Liver (tissue), 3 donors: ENCODE data around the gene C8G.

Experiments used
- GABPA ChIP-seq, 2 donors: IDR thresholded peaks in 1 of 2; conservative IDR thresholded peaks in 1 of 2; 2 replicates each; pipeline ENCODE4 v1.6.1; 2016; ENCODE audit warnings: antibody characterized with exemption in 2 of 2, mild to moderate bottlenecking in 1 of 2, moderate library complexity in 1 of 2
- HNF4A ChIP-seq, 2 donors: conservative IDR thresholded peaks; 2 replicates each; pipeline ENCODE4 v1.6.1; 2016; ENCODE audit warnings: antibody characterized with exemption in 2 of 2, mild to moderate bottlenecking in 2 of 2
- JUND ChIP-seq, 2 donors: IDR thresholded peaks; 2 replicates each; pipeline ENCODE4 v1.6.1; 2016; ENCODE audit warnings: antibody characterized with exemption in 2 of 2
- RXRA ChIP-seq, 2 donors: IDR thresholded peaks; 2 replicates each; pipeline ENCODE4 v1.6.1; 2017 to 2018; ENCODE audit warnings: antibody characterized with exemption in 2 of 2, mild to moderate bottlenecking in 1 of 2
- SP1 ChIP-seq: IDR thresholded peaks from 2 replicates; pipeline ENCODE4 v1.6.1; 2018; ENCODE audit warnings: antibody characterized with exemption, mild to moderate bottlenecking
- TAF1 ChIP-seq: conservative IDR thresholded peaks from 2 replicates; pipeline ENCODE4 v1.6.1; 2016; ENCODE audit warnings: antibody characterized with exemption, mild to moderate bottlenecking
- TF ChIP-seq, protein P1 (sequence below): IDR thresholded peaks from 2 replicates; pipeline ENCODE4 v1.6.1; 2016; ENCODE audit warnings: antibody characterized with exemption
- TF ChIP-seq, protein P2 (sequence below): fragments of 150-350 bp; IDR thresholded peaks from 2 replicates; pipeline ENCODE4 v1.5.1; 2017; ENCODE audit warnings: improper control_type of control experiment, low read depth, low read length; ENCODE audit not compliant: missing input control
- donor health status: healthy.
- donor health status: healthy.

DNA sequence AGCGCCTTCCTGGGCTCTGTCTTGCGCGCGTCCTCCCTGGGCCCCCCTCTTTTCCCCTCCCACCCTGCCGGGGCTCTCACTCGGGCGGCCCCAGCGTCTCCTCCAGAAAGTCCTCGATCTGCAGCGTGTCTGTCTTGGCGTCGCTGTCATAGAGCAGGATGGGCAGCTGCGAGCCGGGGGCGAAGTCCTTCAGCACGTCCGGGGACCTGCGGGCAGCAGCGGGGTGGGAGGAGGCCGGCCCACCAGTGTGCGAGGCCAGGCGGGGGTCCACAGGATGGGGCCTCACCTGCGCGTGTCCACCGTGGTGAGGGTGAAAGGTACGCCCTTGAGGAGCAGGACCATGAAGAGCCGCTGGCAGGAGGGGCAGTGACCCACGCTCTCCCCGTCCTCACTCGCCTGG, 50.3 kb downstream of the C8G start:
- TF ChIP-seq RXRA (IDR thresholded peaks at IDR 0.05) (no peak), TAF1 (no peak), SP1 (no peak), GABPA (IDR thresholded peaks at IDR 0.05 in 1 of 2, conservative IDR thresholded peaks at IDR 0.05 in 1 of 2) (no peak), JUND (IDR thresholded peaks at IDR 0.05) (no peak), HNF4A (conservative IDR thresholded peaks at IDR 0.05) (no peak)
- TF ChIP-seq, protein P1, sequence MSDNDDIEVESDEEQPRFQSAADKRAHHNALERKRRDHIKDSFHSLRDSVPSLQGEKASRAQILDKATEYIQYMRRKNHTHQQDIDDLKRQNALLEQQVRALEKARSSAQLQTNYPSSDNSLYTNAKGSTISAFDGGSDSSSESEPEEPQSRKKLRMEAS: no peak
- TF ChIP-seq, protein P2, sequence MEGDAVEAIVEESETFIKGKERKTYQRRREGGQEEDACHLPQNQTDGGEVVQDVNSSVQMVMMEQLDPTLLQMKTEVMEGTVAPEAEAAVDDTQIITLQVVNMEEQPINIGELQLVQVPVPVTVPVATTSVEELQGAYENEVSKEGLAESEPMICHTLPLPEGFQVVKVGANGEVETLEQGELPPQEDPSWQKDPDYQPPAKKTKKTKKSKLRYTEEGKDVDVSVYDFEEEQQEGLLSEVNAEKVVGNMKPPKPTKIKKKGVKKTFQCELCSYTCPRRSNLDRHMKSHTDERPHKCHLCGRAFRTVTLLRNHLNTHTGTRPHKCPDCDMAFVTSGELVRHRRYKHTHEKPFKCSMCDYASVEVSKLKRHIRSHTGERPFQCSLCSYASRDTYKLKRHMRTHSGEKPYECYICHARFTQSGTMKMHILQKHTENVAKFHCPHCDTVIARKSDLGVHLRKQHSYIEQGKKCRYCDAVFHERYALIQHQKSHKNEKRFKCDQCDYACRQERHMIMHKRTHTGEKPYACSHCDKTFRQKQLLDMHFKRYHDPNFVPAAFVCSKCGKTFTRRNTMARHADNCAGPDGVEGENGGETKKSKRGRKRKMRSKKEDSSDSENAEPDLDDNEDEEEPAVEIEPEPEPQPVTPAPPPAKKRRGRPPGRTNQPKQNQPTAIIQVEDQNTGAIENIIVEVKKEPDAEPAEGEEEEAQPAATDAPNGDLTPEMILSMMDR: no peak
